Uterus (tissue), 2 donors: ENCODE results near the gene PIK3CB.

Experiments
- CTCF ChIP-seq, 4 experiments: fragments of 200-600 bp in 2 of 4; fragments of 450-650 bp in 2 of 4; sonication (generic) in 2 of 4; IDR thresholded peaks; one replicate each; pipeline ENCODE4 v1.5.1; 2016 to 2019; ENCODE audit warnings: antibody characterized with exemption in 4 of 4, mild to moderate bottlenecking in 2 of 4, moderate library complexity in 1 of 4
- POLR2A ChIP-seq, 2 donors: fragments of 450-650 bp; IDR thresholded peaks; one replicate each; pipeline ENCODE4 v1.6.1; 2016; ENCODE audit warnings: antibody characterized with exemption in 2 of 2, mild to moderate bottlenecking in 1 of 2, moderate library complexity in 1 of 2

- no peak for TF ChIP-seq CTCF (IDR thresholded peaks at IDR 0.05)
- no peak for TF ChIP-seq POLR2A (IDR thresholded peaks at IDR 0.05)
Measured at GRCh38 chr3:138849222-138849940, 14.7 kb upstream of the PIK3CB start.
